ENCODE data around the gene NREP.

GRCh38 chr5:111784491-111785181 lies 27.6 kb upstream of the NREP start:
- TF ChIP-seq EZH2 (IDR thresholded peaks at IDR 0.05; ENCODE audit: low read length, missing control alignments) (no peak), CTCF (conservative IDR thresholded peaks at IDR 0.05 in 1 of 2, IDR thresholded peaks at IDR 0.05 in 1 of 2; ENCODE audit: low read depth in 1 of 2, low read length in 2 of 2) (no peak)
